Esophagus muscularis mucosa (tissue), 4 donors: ENCODE measurements around the gene DNAH1. TPM values are rescaled to one million over a fixed set of nuclear protein-coding genes. Genes with fewer than 3 reads are reported as not detected.

Experiments
- DNase-seq: peaks from one replicate; pipeline ENCODE4 v3.0.0-alpha.2; 2017; ENCODE audit errors: extremely low spot score
- H3K27ac ChIP-seq, 4 donors: fragments of 200-600 bp; sonication (generic); replicated peaks in 1 of 4; 1 replicate in 3 of 4; 2 replicates in 1 of 4; pipeline ENCODE4 v1.5.1; 2016 to 2019; ENCODE audit warnings: mild to moderate bottlenecking in 1 of 4
- H3K27me3 ChIP-seq, 4 donors: fragments of 200-600 bp; sonication (generic); one replicate each; pipeline versions ENCODE4 v1.5.1 to v1.6.0; 2016 to 2019
- H3K36me3 ChIP-seq, 4 donors: fragments of 200-600 bp; sonication (generic); one replicate each; pipeline ENCODE4 v1.5.1; 2016 to 2019
- H3K4me1 ChIP-seq, 4 donors: fragments of 200-600 bp; sonication (generic); one replicate each; pipeline ENCODE4 v1.5.1; 2016 to 2019
- H3K4me3 ChIP-seq, 4 donors: fragments of 200-600 bp; sonication (generic); 1 replicate in 2 of 4; 2 replicates in 2 of 4; pipeline ENCODE4 v1.5.1; 2016 to 2019; ENCODE audit warnings: mild to moderate bottlenecking in 4 of 4, moderate library complexity in 1 of 4
- H3K9me3 ChIP-seq, 4 donors: fragments of 200-600 bp; sonication (generic); 1 replicate in 3 of 4; 2 replicates in 1 of 4; pipeline ENCODE4 v1.5.1; 2016 to 2019
- CTCF ChIP-seq, 3 experiments: fragments of 200-600 bp in 2 of 3; fragments of 450-650 bp in 1 of 3; sonication (generic) in 2 of 3; IDR thresholded peaks; one replicate each; pipeline ENCODE4 v1.5.1; 2017 to 2019; ENCODE audit warnings: antibody characterized with exemption in 3 of 3, mild to moderate bottlenecking in 2 of 3, moderate library complexity in 1 of 3
- EP300 ChIP-seq: sonication (generic); formaldehyde crosslinking; IDR thresholded peaks from one replicate; pipeline ENCODE4 v1.6.1; 2017; ENCODE audit warnings: antibody characterized with exemption
- POLR2A ChIP-seq: fragments of 450-650 bp; IDR thresholded peaks from one replicate; pipeline ENCODE4 v1.6.1; 2017; ENCODE audit warnings: antibody characterized with exemption, moderate library complexity, mild to moderate bottlenecking, low read depth
- POLR2AphosphoS5 ChIP-seq, 2 donors: sonication (generic); formaldehyde crosslinking; IDR thresholded peaks; one replicate each; pipeline ENCODE4 v1.6.1; 2017; ENCODE audit warnings: antibody characterized with exemption in 2 of 2
- WGBS: methylation state at CpG from one replicate; pipeline ENCODE4 v1.1.5; 2018; 5-methylcytosine and 5-hydroxymethylcytosine counted together
- intact Hi-C: fragments of 100-400 bp; cut with DNase I; formaldehyde crosslinking; loops from one replicate; pipeline ENCODE4 v1.15.1; 2023
- total RNA-seq, 4 donors: library from RNA; depleted of rRNA; stranded (reverse); fragments of >200 nt; gene quantifications; one replicate each; pipeline versions ENCODE4 v1.1.0 to v1.2.1, GENCODE V29; 2016

Gene DNAH1
- total RNA-seq, 4 donors from 2014 or later, result 3.4 to 5.4 (median 3.6) TPM

DNA sequence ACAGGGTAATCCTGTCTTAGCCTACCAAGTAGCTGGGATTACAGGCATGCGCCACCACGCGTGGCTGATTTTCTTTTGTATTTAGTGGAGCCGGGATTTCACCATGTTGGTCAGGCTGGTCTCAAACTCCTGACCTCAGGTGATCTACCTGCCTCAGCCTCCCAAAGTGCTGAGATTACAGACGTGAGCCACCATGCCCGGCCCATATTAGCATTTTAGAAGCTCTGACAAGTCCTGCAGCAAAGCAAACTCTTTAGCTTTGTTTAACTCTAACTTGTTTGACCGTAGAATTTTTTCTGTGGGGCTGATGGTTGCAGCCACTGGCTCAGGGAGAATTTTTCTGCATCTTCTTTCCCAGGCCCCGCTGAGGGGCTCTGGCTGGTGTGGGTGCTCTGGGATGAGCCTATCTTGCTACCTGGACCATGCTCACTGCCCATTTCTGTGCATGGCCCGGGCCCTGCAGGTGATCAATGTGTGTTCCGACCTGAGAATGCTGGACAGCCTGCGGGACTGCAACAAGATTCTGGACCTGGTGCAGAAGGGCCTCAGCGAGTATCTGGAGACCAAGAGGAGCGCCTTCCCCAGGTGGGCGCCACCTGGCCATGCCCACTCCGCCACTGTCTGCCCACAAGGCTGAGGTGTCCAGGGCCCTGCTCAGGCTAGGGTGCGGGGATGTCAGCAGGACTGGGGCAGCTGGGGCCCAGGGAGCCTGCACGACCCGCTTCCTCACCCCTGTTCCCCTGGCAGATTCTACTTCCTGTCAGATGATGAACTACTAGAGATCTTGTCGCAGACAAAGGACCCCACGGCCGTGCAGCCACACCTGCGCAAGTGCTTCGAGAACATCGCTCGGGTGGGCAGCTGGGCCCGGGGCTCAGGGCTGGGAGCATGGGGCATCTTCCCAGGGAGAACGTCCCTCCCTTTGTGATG lies 41.3 kb downstream of the DNAH1 start:
- Histone ChIP-seq H3K27me3 (no peaks in the 10 kb centered on the region), H3K4me1 (no peaks in the 10 kb centered on the region), H3K4me3 (no peak overlapping the region), H3K36me3 (peaks cover 5 to 94% (median 73%) of the 10 kb centered on the region in 4 donors), H3K9me3 (no peaks in the 10 kb centered on the region), H3K27ac (no peak overlapping the region)
- intact Hi-C loops, result no loop called here
- TF ChIP-seq EP300 (no peak), POLR2AphosphoS5 (IDR thresholded peaks at IDR 0.05) (no peak), CTCF (IDR thresholded peaks at IDR 0.05) (no peak), POLR2A (no peak)
- 93% methylated on average over 20 of the region's 27 CpGs for WGBS
- no peak for DNase-seq

- Histone ChIP-seq H3K4me3 (no peak overlapping the region), H3K9me3 (no peaks in the 10 kb centered on the region), H3K27ac (no peak overlapping the region), H3K27me3 (no peaks in the 10 kb centered on the region), H3K4me1 (no peaks in the 10 kb centered on the region), H3K36me3 (peaks cover 5 to 94% (median 74%) of the 10 kb centered on the region in 4 donors)
- intact Hi-C loops, result no loop called here
- 48% methylated on average over 2 of the region's 18 CpGs for WGBS
- TF ChIP-seq EP300, result no peak
- TF ChIP-seq POLR2AphosphoS5 (IDR thresholded peaks at IDR 0.05), result no peak
- TF ChIP-seq CTCF (IDR thresholded peaks at IDR 0.05), result no peak
- TF ChIP-seq POLR2A, result no peak
- DNase-seq, result no peak
These were observed 42.3 kb downstream of the DNAH1 start for GRCh38 chr3:52358362-52358940.

GRCh38 chr3:52359116-52359855 lies 43.2 kb downstream of the DNAH1 start:
- no peaks in the 10 kb centered on the region for H3K4me1 ChIP-seq

GRCh38 chr3:52361011-52361410 lies 44.9 kb downstream of the DNAH1 start:
- DNase-seq, result no peak
- intact Hi-C loops, result no loop called here
- 93% methylated on average over 3 of the region's 9 CpGs for WGBS
- H3K4me3 ChIP-seq, result no peak overlapping the region
- no peaks in the 10 kb centered on the region for H3K27me3 ChIP-seq
- no peaks in the 10 kb centered on the region for H3K9me3 ChIP-seq
- peaks cover 5 to 90% (median 74%) of the 10 kb centered on the region in 4 donors for H3K36me3 ChIP-seq
- H3K4me1 ChIP-seq, result no peaks in the 10 kb centered on the region
- no peak overlapping the region for H3K27ac ChIP-seq
- TF ChIP-seq CTCF (IDR thresholded peaks at IDR 0.05) (no peak), POLR2A (no peak), EP300 (no peak)

More at GRCh38 chr3:52359116-52359855, 43.2 kb downstream of the DNAH1 start:
- no peak overlapping the region for H3K4me3 ChIP-seq
- H3K9me3 ChIP-seq, result no peaks in the 10 kb centered on the region
- 100% methylated on average over 5 of the region's 12 CpGs for WGBS
- intact Hi-C loops, result no loop called here
- DNase-seq, result no peak
- TF ChIP-seq POLR2AphosphoS5 (IDR thresholded peaks at IDR 0.05), result no peak
- no peak for TF ChIP-seq EP300
- TF ChIP-seq CTCF (IDR thresholded peaks at IDR 0.05), result no peak
- peaks cover 5 to 89% (median 73%) of the 10 kb centered on the region in 4 donors for H3K36me3 ChIP-seq
- no peak overlapping the region for H3K27ac ChIP-seq
- H3K27me3 ChIP-seq, result no peaks in the 10 kb centered on the region
